Measurements from ENCODE around the gene FBXW12. TPM values are rescaled to one million over a fixed set of nuclear protein-coding genes. Genes with fewer than 3 reads are reported as not detected.

Gene FBXW12
- total and polyA plus RNA-seq, 2 of the 8 experiments (the other 6 are each of a cell fraction or from before 2014, with no cell fraction given), result 0.35 to 0.85 TPM

DNA sequence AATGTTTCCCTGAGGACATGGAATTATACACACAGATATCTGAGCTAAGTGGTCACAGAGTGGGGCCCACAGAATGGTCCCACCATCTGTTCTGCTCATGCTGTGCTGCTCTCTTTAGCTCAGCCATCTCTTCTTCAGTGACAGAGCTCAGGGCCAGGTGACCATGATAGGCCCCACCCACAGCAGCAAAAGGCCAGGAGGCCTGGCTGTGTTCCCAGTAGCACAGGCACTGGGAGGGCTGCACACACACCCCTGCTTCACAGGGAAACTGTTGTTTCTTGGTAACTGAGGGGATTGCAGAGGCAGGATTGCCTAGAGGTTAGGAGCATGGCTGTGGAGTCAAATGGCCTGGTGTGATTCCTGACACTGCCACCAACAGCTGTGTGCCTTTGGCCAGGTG is 4.8 kb upstream of the FBXW12 start (continued):
- no peak for TF ChIP-seq CHD7 (IDR thresholded peaks at IDR 0.05; ENCODE audit: insufficient replicate concordance, low read length)
- no peak for TF ChIP-seq SP1 (IDR thresholded peaks at IDR 0.05; ENCODE audit: low read depth, low read length)
- TF ChIP-seq RFX5 (IDR thresholded peaks at IDR 0.05; ENCODE audit: borderline replicate concordance, low read depth, low read length), result no peak
- no peak for TF ChIP-seq RBBP5 (IDR thresholded peaks at IDR 0.05; ENCODE audit: borderline replicate concordance, low read depth, low read length)
- TF ChIP-seq CHD1 (IDR thresholded peaks at IDR 0.05; ENCODE audit: low read depth, low read length), result no peak
- TF ChIP-seq SIN3A (conservative IDR thresholded peaks at IDR 0.05 in 1 of 2, IDR thresholded peaks at IDR 0.05 in 1 of 2; ENCODE audit: low read depth in 1 of 2, low read length in 2 of 2), result no peak
- TF ChIP-seq EGR1 (IDR thresholded peaks at IDR 0.05; ENCODE audit: borderline replicate concordance, low read depth, low read length), result no peak
- TF ChIP-seq RAD21 (IDR thresholded peaks at IDR 0.05 in 1 of 2, conservative IDR thresholded peaks at IDR 0.05 in 1 of 2; ENCODE audit: low read depth in 2 of 2, low read length in 2 of 2), result no peak
- TF ChIP-seq EZH2 (IDR thresholded peaks at IDR 0.05; ENCODE audit: low read depth, low read length, severe bottlenecking), result no peak
- no peak for TF ChIP-seq CTBP2 (IDR thresholded peaks at IDR 0.05; ENCODE audit: borderline replicate concordance, insufficient read depth, insufficient read length, low read length)
- TF ChIP-seq CREB1 (IDR thresholded peaks at IDR 0.05), result no peak

Measured in H1 (cell line).